Common myeloid progenitor, CD34-positive (primary cell): ENCODE data around the gene KLF12.

Experiments used
- CTCF ChIA-PET: fragments of 350-600 bp; sonication (Branson Sonifier 250); formaldehyde crosslinking; loops from one replicate; lab custom pipeline; 2021; ENCODE audit warnings: antibody characterized with exemption; lab: Charles Lee
- POLR2A ChIA-PET: fragments of 350-600 bp; sonication (Branson Sonifier 250); formaldehyde crosslinking; loops from one replicate; lab custom pipeline; 2021; ENCODE audit warnings: antibody characterized with exemption; lab: Charles Lee
- DNase-seq, 3 donors: peaks; one replicate each; pipeline versions ENCODE4 v3.0.0 to v3.0.0-alpha.2; 2013
- H3K27ac ChIP-seq, 2 experiments: 1 replicate in 1 of 2; 2 replicates in 1 of 2; pipeline ENCODE4 v1.7.0; 2013; ENCODE audit warnings: inconsistent platforms in 2 of 2, low read length in 2 of 2, mild to moderate bottlenecking in 2 of 2, low read depth in 1 of 2, moderate library complexity in 1 of 2; ENCODE audit not compliant: severe bottlenecking in 2 of 2, insufficient read depth in 1 of 2, poor library complexity in 1 of 2
- H3K27me3 ChIP-seq, 5 experiments: replicated peaks in 2 of 5; 1 replicate in 3 of 5; 2 replicates in 2 of 5; pipeline versions ENCODE4 v1.6.1 to v1.7.0; 2013; ENCODE audit warnings: low read length in 4 of 5, mild to moderate bottlenecking in 2 of 5, moderate library complexity in 2 of 5, inconsistent platforms in 1 of 5; ENCODE audit not compliant: insufficient read depth in 5 of 5, control insufficient read depth in 4 of 5
- H3K36me3 ChIP-seq, 4 experiments: 1 replicate in 2 of 4; 2 replicates in 2 of 4; pipeline versions ENCODE4 v1.6.1 to v1.7.0; 2013; ENCODE audit warnings: low read length in 3 of 4, control low read depth in 1 of 4, mild to moderate bottlenecking in 1 of 4; ENCODE audit not compliant: control insufficient read depth in 4 of 4, insufficient read depth in 4 of 4
- H3K4me1 ChIP-seq, 4 experiments: 1 replicate in 3 of 4; 2 replicates in 1 of 4; pipeline versions ENCODE4 v1.6.1 to v1.7.1; 2013; ENCODE audit warnings: low read length in 3 of 4, mild to moderate bottlenecking in 3 of 4, control low read depth in 1 of 4, inconsistent platforms in 1 of 4, moderate library complexity in 1 of 4; ENCODE audit not compliant: control insufficient read depth in 4 of 4, insufficient read depth in 4 of 4; ENCODE audit errors: control extremely low read depth in 1 of 4
- H3K4me3 ChIP-seq, 7 experiments: 1 replicate in 4 of 7; 2 replicates in 3 of 7; pipeline versions ENCODE4 v1.5.1 to v1.7.0; 2013; ENCODE audit warnings: mild to moderate bottlenecking in 7 of 7, low read length in 6 of 7, moderate library complexity in 6 of 7, inconsistent platforms in 2 of 7, low read depth in 2 of 7, control low read depth in 1 of 7; ENCODE audit not compliant: insufficient read depth in 4 of 7, control insufficient read depth in 1 of 7; ENCODE audit errors: extremely low read depth in 1 of 7
- H3K9me3 ChIP-seq, 5 experiments: 1 replicate in 4 of 5; 2 replicates in 1 of 5; pipeline versions ENCODE4 v1.6.1 to v1.7.1; 2013; ENCODE audit warnings: low read length in 4 of 5, mild to moderate bottlenecking in 2 of 5, inconsistent platforms in 1 of 5, low read depth in 1 of 5, moderate library complexity in 1 of 5; ENCODE audit not compliant: control insufficient read depth in 4 of 5, insufficient read depth in 2 of 5; ENCODE audit errors: control extremely low read depth in 1 of 5
- WGBS: methylation state at CpG from one replicate; pipeline ENCODE4 v1.1.5; 2013; ENCODE audit not compliant: insufficient coverage; 5-methylcytosine and 5-hydroxymethylcytosine counted together

Gene KLF12

DNA sequence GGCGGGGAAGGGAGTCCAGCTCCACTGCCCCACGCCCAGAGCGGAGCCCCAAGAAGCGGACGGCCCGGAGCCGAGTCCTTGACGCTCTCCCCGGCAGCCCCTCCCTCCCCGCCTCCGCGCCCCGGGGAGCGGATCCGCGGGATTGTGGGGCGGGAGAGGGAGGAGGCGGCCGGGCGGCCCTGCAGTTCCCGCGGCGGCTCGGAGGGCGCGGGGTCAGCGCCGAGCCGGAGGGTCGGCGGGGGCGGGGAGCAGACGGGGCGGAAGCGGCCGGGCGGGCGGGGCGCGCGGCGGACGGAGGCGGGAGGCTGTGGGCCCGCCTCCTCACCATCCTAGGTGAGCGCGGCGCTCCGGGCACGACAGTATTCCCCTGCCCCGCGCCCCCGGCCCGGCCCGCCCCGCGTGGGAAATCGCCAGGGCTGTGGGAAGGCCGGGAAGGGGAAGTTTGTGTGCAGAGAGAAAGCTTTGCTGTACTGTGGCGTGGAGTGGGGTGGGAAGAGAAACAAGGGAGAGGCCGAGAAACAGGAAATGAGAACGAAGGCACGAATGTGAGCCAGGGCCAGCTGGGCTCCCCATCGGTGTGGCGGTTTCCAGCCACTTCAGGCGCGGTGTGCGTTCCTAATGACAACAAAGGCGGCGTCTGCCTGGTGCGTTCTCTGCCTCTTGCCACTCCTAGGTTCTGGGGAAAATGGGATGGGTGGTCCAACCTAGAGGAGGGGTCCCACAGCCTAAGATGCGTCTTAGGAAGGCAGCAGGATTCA, 1.3 kb upstream of the KLF12 start:
- peak overlapping the region in 1 of 2 experiments; percentile 66 for H3K27ac ChIP-seq

DNA sequence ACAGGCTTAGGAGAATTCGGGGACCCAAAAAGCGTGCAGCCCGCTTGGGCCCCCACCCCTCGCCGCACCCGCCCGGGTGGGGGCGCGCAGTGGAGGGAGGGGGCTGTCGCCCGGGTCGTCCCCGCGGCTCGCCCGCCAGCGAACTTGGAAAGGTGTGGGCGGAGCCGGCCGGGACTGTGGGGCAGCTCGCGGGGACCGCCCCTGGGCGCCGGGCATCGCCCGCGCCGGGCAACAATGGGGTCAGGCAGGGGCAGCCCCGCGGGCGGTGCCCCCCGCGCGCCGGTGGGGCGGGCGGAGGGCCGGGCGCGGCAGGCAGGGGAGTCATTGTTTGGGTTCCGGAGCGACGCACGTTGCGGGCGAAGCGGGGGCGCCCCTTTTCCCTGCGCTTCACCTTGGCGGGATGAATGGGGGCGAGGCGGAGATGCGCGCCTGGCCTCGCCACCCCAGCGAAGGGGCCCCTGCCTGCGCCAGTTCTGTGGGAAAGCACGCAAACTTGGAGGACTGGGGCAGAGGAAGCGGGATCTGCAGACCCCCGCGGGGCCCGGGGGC, 647 bp upstream of the KLF12 start:
- Histone ChIP-seq H3K9me3 (no peaks in the 10 kb centered on the region), H3K27me3 (no peaks in the 10 kb centered on the region), H3K27ac (peak overlapping the region in 1 of 2 experiments; percentile 66), H3K4me1 (peaks cover 7 to 26% (median 20%) of the 10 kb centered on the region in 4 experiments), H3K4me3 (peak overlapping the region; percentile 74 to 96 (median 84)), H3K36me3 (no peaks in the 10 kb centered on the region)
- ChIA-PET CTCF (no interaction called here), POLR2A (no interaction called here)
- peak in 2 of 3 donors; percentile 47 to 65 for DNase-seq
- 0% methylated on average over 38 of the region's 63 CpGs for WGBS

More for the DNA sequence above, 1.3 kb upstream of the KLF12 start:
- no peaks in the 10 kb centered on the region for H3K9me3 ChIP-seq
- peaks cover 7 to 26% (median 20%) of the 10 kb centered on the region in 4 experiments for H3K4me1 ChIP-seq
- ChIA-PET CTCF (interaction anchor here (1.6 kb wide), 1 partner anchor 94 kb away, joined by 4 read pairs; no protein-coding TSS in a partner anchor), POLR2A (no interaction called here)
- H3K27me3 ChIP-seq: no peaks in the 10 kb centered on the region
- 0% methylated on average over 37 of the region's 72 CpGs for WGBS
- peak; percentile 31 to 81 (median 70) for DNase-seq
- H3K4me3 ChIP-seq: peak overlapping the region; percentile 74 to 96 (median 84)
- H3K36me3 ChIP-seq: no peaks in the 10 kb centered on the region

DNA sequence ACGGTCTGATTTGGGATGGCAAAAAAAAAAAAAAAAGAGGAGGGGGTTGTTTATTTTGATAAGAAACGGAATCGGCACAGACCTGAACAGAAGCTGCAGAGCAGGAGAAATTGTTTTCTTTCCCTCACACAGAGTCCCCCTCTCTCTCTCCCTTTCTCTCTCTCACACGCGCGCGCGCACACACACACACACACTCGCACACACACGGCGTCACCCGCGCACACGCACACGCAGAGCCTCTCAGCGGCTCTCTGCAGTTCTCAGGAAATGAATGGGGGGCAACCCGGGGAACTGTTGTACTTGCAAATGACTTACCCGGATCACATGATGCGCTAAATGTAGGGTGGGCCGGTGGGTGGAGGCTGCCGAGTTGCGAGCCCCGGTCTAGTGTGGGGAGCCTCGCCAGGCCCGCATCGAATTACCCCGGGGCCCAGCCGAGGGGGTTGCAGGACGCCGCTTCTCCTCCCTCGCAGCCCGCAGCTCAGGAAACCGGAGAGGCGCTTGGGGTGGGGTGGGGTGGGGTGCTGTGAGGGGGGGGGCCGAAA, 475 bp downstream of the KLF12 start:
- peak overlapping the region; percentile 54 to 82 for H3K27ac ChIP-seq
- whole genome bisulfite sequencing: 0% methylated on average over 13 of the region's 35 CpGs
- H3K27me3 ChIP-seq: no peaks in the 10 kb centered on the region
- ChIA-PET CTCF (interaction anchor here (0.7 kb wide), 1 partner anchor 9 kb away, joined by 3 read pairs; no protein-coding TSS in a partner anchor), POLR2A (interaction anchor here (0.6 kb wide), 2 partner anchors 78 to 157 kb away, joined by 3 to 8 read pairs; no protein-coding TSS in a partner anchor)
- H3K4me1 ChIP-seq: peaks cover 7 to 26% (median 20%) of the 10 kb centered on the region in 4 experiments
- H3K4me3 ChIP-seq: peak overlapping the region; percentile 48 to 96 (median 85)
- no peaks in the 10 kb centered on the region for H3K36me3 ChIP-seq
- H3K9me3 ChIP-seq: no peaks in the 10 kb centered on the region
- DNase-seq: peak; percentile 96 to 99 (median 97)

GRCh38 chr13:74132776-74133656, 1.2 kb downstream of the KLF12 start:
- H3K27ac ChIP-seq: peak overlapping the region; percentile 54 to 82
- WGBS: 0% methylated on average over 23 of the region's 34 CpGs

GRCh38 chr13:74132152-74132775, 1.9 kb downstream of the KLF12 start:
- no peaks in the 10 kb centered on the region for H3K36me3 ChIP-seq
- 62% methylated on average over 11 of the region's 17 CpGs for WGBS
- POLR2A ChIA-PET: no interaction called here
- CTCF ChIA-PET: interaction anchor here (1.1 to 1.6 kb wide), 3 partner anchors 16 to 284 kb away, joined by 3 to 4 read pairs (median 4); no protein-coding TSS in a partner anchor
- peaks cover 7 to 26% (median 20%) of the 10 kb centered on the region in 4 experiments for H3K4me1 ChIP-seq
- H3K27me3 ChIP-seq: no peaks in the 10 kb centered on the region
- peak overlapping the region in 6 of 7 experiments; percentile 77 to 96 (median 88) for H3K4me3 ChIP-seq
- H3K27ac ChIP-seq: peak overlapping the region in 1 of 2 experiments; percentile 82
- H3K9me3 ChIP-seq: no peaks in the 10 kb centered on the region
- peak in 2 of 3 donors; percentile 12 to 27 for DNase-seq

More at GRCh38 chr13:74132776-74133656, 1.2 kb downstream of the KLF12 start:
- Histone ChIP-seq H3K27me3 (no peaks in the 10 kb centered on the region), H3K4me1 (peaks cover 7 to 26% (median 20%) of the 10 kb centered on the region in 4 experiments), H3K9me3 (no peaks in the 10 kb centered on the region), H3K36me3 (no peaks in the 10 kb centered on the region), H3K4me3 (peak overlapping the region; percentile 48 to 96 (median 85))
- POLR2A ChIA-PET: interaction anchor here (0.6 kb wide), 2 partner anchors 77 to 156 kb away, joined by 3 to 8 read pairs; no protein-coding TSS in a partner anchor
- CTCF ChIA-PET: interaction anchor here (1.1 to 1.6 kb wide), 2 partner anchors 15 to 154 kb away, joined by 4 read pairs; no protein-coding TSS in a partner anchor
- peak; percentile 14 to 74 (median 60) for DNase-seq

- H3K4me3 ChIP-seq: no peak overlapping the region
- no peaks in the 10 kb centered on the region for H3K27me3 ChIP-seq
- no peak overlapping the region for H3K27ac ChIP-seq
- no peaks in the 10 kb centered on the region for H3K36me3 ChIP-seq
- ChIA-PET POLR2A (no interaction called here), CTCF (interaction anchor here (1.5 to 1.6 kb wide), 3 partner anchors 11 to 283 kb away, joined by 3 to 4 read pairs (median 3); no protein-coding TSS in a partner anchor)
- no peaks in the 10 kb centered on the region for H3K9me3 ChIP-seq
- WGBS: 100% methylated on average over 2 of the region's 3 CpGs
- H3K4me1 ChIP-seq: peaks cover 7 to 24% (median 17%) of the 10 kb centered on the region in 4 experiments
- no peak for DNase-seq
These were observed 3.0 kb downstream of the KLF12 start for GRCh38 chr13:74131227-74131626.
